Measurements from ENCODE around the gene PLEKHA6.

PLEKHA6 gene

DNA sequence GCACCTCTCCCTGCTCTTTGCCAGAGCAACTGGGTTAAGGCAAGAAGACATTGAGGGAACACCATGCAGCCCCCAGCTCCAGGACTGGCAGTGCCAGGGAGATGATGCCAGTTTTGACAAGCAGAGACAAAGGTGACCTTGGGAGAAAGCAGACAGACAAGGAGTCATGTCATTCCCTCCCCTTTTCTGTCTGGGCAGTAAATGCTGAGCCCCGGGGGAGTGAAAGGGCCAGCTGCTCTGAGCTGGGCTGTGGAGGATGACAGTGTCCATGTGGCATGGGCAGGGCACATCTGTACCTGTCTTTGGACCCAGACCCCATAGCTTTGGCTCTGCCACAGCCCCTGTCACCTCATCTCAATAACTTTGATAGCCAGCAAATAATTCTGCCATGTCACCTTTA is 24.2 kb downstream of the PLEKHA6 start:
- H3K4me2 ChIP-seq (ENCODE audit: low read length): no peak overlapping the region
- no peak overlapping the region for H4K12ac ChIP-seq (ENCODE audit: low read depth, low read length)
- H3K27ac ChIP-seq (ENCODE audit: low read depth, low read length): no peak overlapping the region
- H3K9me3 ChIP-seq (ENCODE audit: insufficient read depth, low read depth, low read length): no peaks in the 10 kb centered on the region
- H2AK5ac ChIP-seq (ENCODE audit: low read length): no peak overlapping the region
- no peak overlapping the region for H3K18ac ChIP-seq (ENCODE audit: low read length)
- H3K4ac ChIP-seq (ENCODE audit: low read depth, low read length): no peak overlapping the region
- no peak overlapping the region for H2BK12ac ChIP-seq (ENCODE audit: low read length)
- H3K23ac ChIP-seq (ENCODE audit: low read length): no peak overlapping the region
- no CpG with 5 or more reads among the region's 1 CpG for WGBS (ENCODE audit: extremely low coverage, insufficient coverage, insufficient read length)
- no peak overlapping the region for H4K8ac ChIP-seq (ENCODE audit: low read depth, low read length)
- no peaks in the 10 kb centered on the region for H3K36me3 ChIP-seq (ENCODE audit: control insufficient read depth in 1 of 2, insufficient read depth in 2 of 2, low read length in 2 of 2)
- H3K4me1 ChIP-seq (ENCODE audit: control insufficient read depth in 1 of 2, insufficient read depth in 2 of 2, low read length in 2 of 2): peaks cover 8 to 14% of the 10 kb centered on the region in 2 experiments
- no peak overlapping the region for H2BK120ac ChIP-seq (ENCODE audit: insufficient read depth, low read length, poor library complexity)
- no peak overlapping the region for H2AFZ ChIP-seq (ENCODE audit: insufficient read depth, low read length, poor library complexity)
- H3K14ac ChIP-seq (ENCODE audit: low read length): no peak overlapping the region
- H3K9ac ChIP-seq (ENCODE audit: low read length): no peak overlapping the region
- no peaks in the 10 kb centered on the region for H3K79me2 ChIP-seq (ENCODE audit: control insufficient read depth, insufficient read depth, low read length, poor library complexity)
- DNase-seq: no peak
- no peak overlapping the region for H2BK5ac ChIP-seq (ENCODE audit: low read depth, low read length, poor library complexity)
- H3K4me3 ChIP-seq (ENCODE audit: low read depth, low read length): no peak overlapping the region
- H3K27me3 ChIP-seq (ENCODE audit: insufficient read depth, low read length): no peaks in the 10 kb centered on the region
- no peaks in the 10 kb centered on the region for H3K79me1 ChIP-seq (ENCODE audit: low read length)
- no peak overlapping the region for H4K91ac ChIP-seq (ENCODE audit: low read depth, low read length)

DNA sequence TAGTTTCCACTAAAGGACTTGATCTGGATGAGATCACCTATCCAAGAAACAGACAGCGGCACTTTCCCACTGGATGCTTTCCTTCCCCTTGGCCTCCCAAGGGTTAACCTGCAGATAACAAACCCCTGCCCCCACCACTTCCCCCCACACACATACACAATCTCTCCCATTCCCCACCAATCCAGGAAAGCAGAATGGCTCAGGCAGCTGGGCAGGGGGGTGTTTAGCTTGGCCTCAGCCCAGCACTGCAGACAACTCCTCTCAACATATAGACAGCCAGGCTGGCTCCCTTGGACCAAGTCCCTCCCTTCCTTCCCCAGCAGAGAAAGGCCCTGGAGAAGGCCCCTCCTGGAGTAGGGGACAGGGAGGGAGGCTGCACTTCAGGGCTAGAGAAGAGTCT is 24.6 kb downstream of the PLEKHA6 start:
- WGBS (ENCODE audit: extremely low coverage, insufficient coverage, insufficient read length): no CpG with 5 or more reads among the region's 1 CpG
- no peak overlapping the region for H4K91ac ChIP-seq (ENCODE audit: low read depth, low read length)
- no peak overlapping the region for H3K4me3 ChIP-seq (ENCODE audit: low read depth, low read length)
- no peak overlapping the region for H2AK5ac ChIP-seq (ENCODE audit: low read length)
- no peak overlapping the region for H2BK12ac ChIP-seq (ENCODE audit: low read length)
- H3K79me1 ChIP-seq (ENCODE audit: low read length): no peaks in the 10 kb centered on the region
- H3K4ac ChIP-seq (ENCODE audit: low read depth, low read length): no peak overlapping the region
- H4K12ac ChIP-seq (ENCODE audit: low read depth, low read length): no peak overlapping the region
- H2AFZ ChIP-seq (ENCODE audit: insufficient read depth, low read length, poor library complexity): no peak overlapping the region
- H3K27ac ChIP-seq (ENCODE audit: low read depth, low read length): no peak overlapping the region
- H4K8ac ChIP-seq (ENCODE audit: low read depth, low read length): no peak overlapping the region
- no peak overlapping the region for H2BK5ac ChIP-seq (ENCODE audit: low read depth, low read length, poor library complexity)
- peaks cover 8 to 10% of the 10 kb centered on the region in 2 experiments for H3K4me1 ChIP-seq (ENCODE audit: control insufficient read depth in 1 of 2, insufficient read depth in 2 of 2, low read length in 2 of 2)
- no peak overlapping the region for H3K9ac ChIP-seq (ENCODE audit: low read length)
- H3K4me2 ChIP-seq (ENCODE audit: low read length): no peak overlapping the region
- no peaks in the 10 kb centered on the region for H3K79me2 ChIP-seq (ENCODE audit: control insufficient read depth, insufficient read depth, low read length, poor library complexity)
- H3K23ac ChIP-seq (ENCODE audit: low read length): no peak overlapping the region
- no peak overlapping the region for H2BK120ac ChIP-seq (ENCODE audit: insufficient read depth, low read length, poor library complexity)
- no peak overlapping the region for H3K14ac ChIP-seq (ENCODE audit: low read length)
- H3K27me3 ChIP-seq (ENCODE audit: insufficient read depth, low read length): no peaks in the 10 kb centered on the region
- DNase-seq: no peak
- no peaks in the 10 kb centered on the region for H3K36me3 ChIP-seq (ENCODE audit: control insufficient read depth in 1 of 2, insufficient read depth in 2 of 2, low read length in 2 of 2)
- no peaks in the 10 kb centered on the region for H3K9me3 ChIP-seq (ENCODE audit: insufficient read depth, low read depth, low read length)
- no peak overlapping the region for H3K18ac ChIP-seq (ENCODE audit: low read length)

DNA sequence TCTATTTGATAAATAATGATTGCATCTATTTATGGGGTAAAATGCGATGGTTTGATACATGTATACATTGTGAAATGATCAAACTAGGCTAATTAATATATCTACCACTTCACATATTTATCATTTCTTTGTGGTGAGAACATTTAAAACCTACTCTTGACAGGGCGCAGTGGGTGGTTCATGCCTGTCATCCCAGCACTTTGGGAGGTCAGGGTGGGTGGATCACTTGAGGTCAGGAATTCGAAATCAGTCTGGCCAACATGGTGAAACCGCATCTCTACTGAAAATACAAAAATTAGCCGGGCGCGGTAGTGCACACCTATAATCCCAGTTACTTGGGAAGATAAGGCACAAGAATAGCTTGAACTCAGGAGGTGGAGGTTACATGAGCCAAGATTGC is 25.3 kb downstream of the PLEKHA6 start:
- H4K8ac ChIP-seq (ENCODE audit: low read depth, low read length): no peak overlapping the region
- WGBS (ENCODE audit: extremely low coverage, insufficient coverage, insufficient read length): no CpG with 5 or more reads among the region's 7 CpGs
- H3K27ac ChIP-seq (ENCODE audit: low read depth, low read length): no peak overlapping the region

DNA sequence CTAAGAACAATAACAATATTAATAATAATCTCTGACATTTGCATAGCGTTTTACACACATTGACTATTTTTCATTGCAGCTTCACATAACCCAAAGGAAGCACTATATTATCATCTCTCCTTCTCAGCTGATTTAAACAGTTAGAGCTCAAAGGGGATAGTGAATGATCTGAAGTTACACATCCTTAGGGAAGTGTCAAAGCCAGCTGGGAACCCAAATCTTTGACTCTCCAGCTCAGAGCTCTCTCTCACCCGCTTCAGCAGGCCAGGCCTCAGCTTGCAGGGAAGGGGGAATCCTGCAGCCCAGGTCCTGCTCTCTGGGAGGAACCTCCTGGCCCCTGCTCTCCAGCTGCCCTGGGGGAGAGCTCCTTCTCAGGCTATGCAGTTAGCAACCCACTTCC is 26.3 kb downstream of the PLEKHA6 start:
- no peaks in the 10 kb centered on the region for H3K9me3 ChIP-seq (ENCODE audit: insufficient read depth, low read depth, low read length)
- no peak overlapping the region for H4K91ac ChIP-seq (ENCODE audit: low read depth, low read length)
- H3K23ac ChIP-seq (ENCODE audit: low read length): no peak overlapping the region
- H2BK120ac ChIP-seq (ENCODE audit: insufficient read depth, low read length, poor library complexity): no peak overlapping the region
- WGBS (ENCODE audit: extremely low coverage, insufficient coverage, insufficient read length): no CpG with 5 or more reads among the region's 2 CpGs
- no peak overlapping the region for H4K8ac ChIP-seq (ENCODE audit: low read depth, low read length)
- H4K12ac ChIP-seq (ENCODE audit: low read depth, low read length): no peak overlapping the region
- no peak overlapping the region for H2BK5ac ChIP-seq (ENCODE audit: low read depth, low read length, poor library complexity)
- H2BK12ac ChIP-seq (ENCODE audit: low read length): no peak overlapping the region
- no peak overlapping the region for H3K4me3 ChIP-seq (ENCODE audit: low read depth, low read length)
- no peak overlapping the region for H3K9ac ChIP-seq (ENCODE audit: low read length)
- no peak overlapping the region for H3K27ac ChIP-seq (ENCODE audit: low read depth, low read length)
- no peak overlapping the region for H3K4me2 ChIP-seq (ENCODE audit: low read length)
- no peaks in the 10 kb centered on the region for H3K79me1 ChIP-seq (ENCODE audit: low read length)
- no peaks in the 10 kb centered on the region for H3K27me3 ChIP-seq (ENCODE audit: insufficient read depth, low read length)
- H2AFZ ChIP-seq (ENCODE audit: insufficient read depth, low read length, poor library complexity): no peak overlapping the region
- H3K14ac ChIP-seq (ENCODE audit: low read length): no peak overlapping the region
- DNase-seq: no peak
- H3K4me1 ChIP-seq (ENCODE audit: control insufficient read depth in 1 of 2, insufficient read depth in 2 of 2, low read length in 2 of 2): peaks cover 8 to 10% of the 10 kb centered on the region in 2 experiments
- H3K79me2 ChIP-seq (ENCODE audit: control insufficient read depth, insufficient read depth, low read length, poor library complexity): no peaks in the 10 kb centered on the region
- no peaks in the 10 kb centered on the region for H3K36me3 ChIP-seq (ENCODE audit: control insufficient read depth in 1 of 2, insufficient read depth in 2 of 2, low read length in 2 of 2)
- no peak overlapping the region for H3K4ac ChIP-seq (ENCODE audit: low read depth, low read length)
- H3K18ac ChIP-seq (ENCODE audit: low read length): no peak overlapping the region
- H2AK5ac ChIP-seq (ENCODE audit: low read length): no peak overlapping the region

More for the DNA sequence above, 25.3 kb downstream of the PLEKHA6 start:
- Histone ChIP-seq H4K91ac (ENCODE audit: low read depth, low read length) (no peak overlapping the region), H3K79me1 (ENCODE audit: low read length) (no peaks in the 10 kb centered on the region), H3K4me3 (ENCODE audit: low read depth, low read length) (no peak overlapping the region), H2BK120ac (ENCODE audit: insufficient read depth, low read length, poor library complexity) (no peak overlapping the region), H3K18ac (ENCODE audit: low read length) (no peak overlapping the region), H2AK5ac (ENCODE audit: low read length) (no peak overlapping the region), H2BK5ac (ENCODE audit: low read depth, low read length, poor library complexity) (no peak overlapping the region), H3K9me3 (ENCODE audit: insufficient read depth, low read depth, low read length) (no peaks in the 10 kb centered on the region), H3K9ac (ENCODE audit: low read length) (no peak overlapping the region), H3K14ac (ENCODE audit: low read length) (no peak overlapping the region), H3K4ac (ENCODE audit: low read depth, low read length) (no peak overlapping the region), H4K12ac (ENCODE audit: low read depth, low read length) (no peak overlapping the region), H3K79me2 (ENCODE audit: control insufficient read depth, insufficient read depth, low read length, poor library complexity) (no peaks in the 10 kb centered on the region), H3K27me3 (ENCODE audit: insufficient read depth, low read length) (no peaks in the 10 kb centered on the region), H3K4me2 (ENCODE audit: low read length) (no peak overlapping the region), H3K23ac (ENCODE audit: low read length) (no peak overlapping the region), H3K4me1 (ENCODE audit: control insufficient read depth in 1 of 2, insufficient read depth in 2 of 2, low read length in 2 of 2) (peaks cover 8 to 10% of the 10 kb centered on the region in 2 experiments), H3K36me3 (ENCODE audit: control insufficient read depth in 1 of 2, insufficient read depth in 2 of 2, low read length in 2 of 2) (no peaks in the 10 kb centered on the region), H2BK12ac (ENCODE audit: low read length) (no peak overlapping the region), H2AFZ (ENCODE audit: insufficient read depth, low read length, poor library complexity) (no peak overlapping the region)
- DNase-seq: no peak

Data from trophoblast cell (in vitro differentiated cells and primary cell).